HepG2 (cell line): ENCODE measurements around the gene MAPRE3. TPM values are rescaled to one million over a fixed set of nuclear protein-coding genes. Genes with fewer than 3 reads are reported as not detected.

Experiments
- AKNA ChIP-seq: sonication (generic); formaldehyde crosslinking; IDR thresholded peaks from 2 replicates; pipeline ENCODE4 v1.4.0; 2020; ENCODE audit warnings: missing genetic modification reagents, borderline replicate concordance
- ARNT2 ChIP-seq: sonication (generic); formaldehyde crosslinking; IDR thresholded peaks from 2 replicates; pipeline ENCODE4 v1.8.0; 2022; ENCODE audit warnings: mild to moderate bottlenecking, low read depth, missing genetic modification reagents, moderate library complexity
- BHLHE40 ChIP-seq: IDR thresholded peaks from 2 replicates; pipeline ENCODE4 v1.6.1; 2011; ENCODE audit warnings: low read length, improper control_type of control experiment
- CSRNP2 ChIP-seq: sonication (generic); formaldehyde crosslinking; conservative IDR thresholded peaks from 2 replicates; pipeline ENCODE4 v1.8.0; 2022; ENCODE audit warnings: low read depth, missing genetic modification reagents
- DPF2 ChIP-seq: sonication (generic); formaldehyde crosslinking; IDR thresholded peaks from 2 replicates; pipeline ENCODE4 v1.4.0; 2020; ENCODE audit warnings: mild to moderate bottlenecking, low read depth, missing genetic modification reagents, borderline replicate concordance
- ELF3 ChIP-seq: IDR thresholded peaks from 2 replicates; pipeline ENCODE4 v1.6.1; 2016; ENCODE audit warnings: missing genetic modification reagents, missing compliant biosample characterization
- GABPA ChIP-seq, 2 experiments: IDR thresholded peaks; 2 replicates each; pipeline ENCODE4 v1.6.1; 2011 to 2016; ENCODE audit warnings: low read depth in 2 of 2, low read length in 1 of 2, missing biosample characterization in 1 of 2, missing genetic modification characterization in 1 of 2
- HBP1 ChIP-seq: IDR thresholded peaks from 2 replicates; pipeline ENCODE4 v1.6.1; 2016; ENCODE audit warnings: low read depth, control low read depth
- NBN ChIP-seq: fragments of 450-650 bp; conservative IDR thresholded peaks from 2 replicates; pipeline ENCODE4 v1.6.1; 2017
- SMAD3 ChIP-seq: sonication (generic); formaldehyde crosslinking; IDR thresholded peaks from 2 replicates; pipeline ENCODE4 v1.4.0; 2020; ENCODE audit warnings: missing genetic modification reagents
- SP4 ChIP-seq: sonication (generic); formaldehyde crosslinking; IDR thresholded peaks from 2 replicates; pipeline ENCODE4 v1.8.1; 2023; ENCODE audit warnings: mild to moderate bottlenecking, missing genetic modification reagents
- STAT6 ChIP-seq: sonication (generic); formaldehyde crosslinking; IDR thresholded peaks from 2 replicates; pipeline ENCODE4 v1.4.0; 2020; ENCODE audit warnings: missing genetic modification reagents, mild to moderate bottlenecking, borderline replicate concordance
- TAF1 ChIP-seq: sonication (generic); formaldehyde crosslinking; IDR thresholded peaks from 2 replicates; pipeline ENCODE4 v1.4.0; 2020; ENCODE audit warnings: missing genetic modification reagents
- ZEB1 ChIP-seq: IDR thresholded peaks from 2 replicates; pipeline ENCODE4 v1.6.1; 2012; ENCODE audit warnings: mild to moderate bottlenecking, low read depth, inconsistent platforms; ENCODE audit not compliant: insufficient replicate concordance
- ZMYM2 ChIP-seq: sonication (generic); formaldehyde crosslinking; IDR thresholded peaks from 2 replicates; pipeline ENCODE4 v1.8.0; 2022; ENCODE audit warnings: mild to moderate bottlenecking, missing genetic modification reagents
- ZNF12 ChIP-seq: sonication (generic); formaldehyde crosslinking; IDR thresholded peaks from 2 replicates; pipeline ENCODE4 v1.5.0; 2020; ENCODE audit warnings: missing genetic modification reagents
- ZNF569 ChIP-seq: sonication (generic); formaldehyde crosslinking; IDR thresholded peaks from 2 replicates; pipeline ENCODE4 v1.5.0; 2020; ENCODE audit warnings: mild to moderate bottlenecking, missing genetic modification reagents, moderate library complexity, borderline replicate concordance
- ZNF619 ChIP-seq: sonication (generic); formaldehyde crosslinking; IDR thresholded peaks from 2 replicates; pipeline ENCODE4 v1.4.0; 2020; ENCODE audit warnings: mild to moderate bottlenecking, missing genetic modification reagents
- ZNF780A ChIP-seq: sonication (generic); formaldehyde crosslinking; IDR thresholded peaks from 2 replicates; pipeline ENCODE4 v1.8.0; 2022; ENCODE audit warnings: mild to moderate bottlenecking, missing genetic modification reagents, moderate library complexity
- ZSCAN20 ChIP-seq: sonication (generic); formaldehyde crosslinking; IDR thresholded peaks from 2 replicates; pipeline ENCODE4 v1.4.0; 2020; ENCODE audit warnings: missing genetic modification reagents, mild to moderate bottlenecking, borderline replicate concordance
- polyA plus RNA-seq, 8 experiments: library from polyadenylated mRNA; depleted of rRNA in 3 of 8; stranded (reverse) in 7 of 8; unstranded in 1 of 8; fragments of >200 nt; fragmentation: Illumina TruSeq in 4 of 8; extraction: Trizol in 4 of 8; gene quantifications; 2 replicates each; pipeline versions ENCODE4 v1.2.1 to v1.2.3, GENCODE V29; 2011 to 2016; ENCODE audit warnings: low read depth in 4 of 8, missing spikeins in 1 of 8, mixed read lengths in 1 of 8; ENCODE audit not compliant: insufficient read depth in 1 of 8
- total RNA-seq, 5 experiments: library from RNA; depleted of rRNA; stranded (reverse); fragments of >200 nt; fragmentation: Illumina TruSeq; extraction: Trizol; gene quantifications; 2 replicates each; pipeline ENCODE4 v1.2.3, GENCODE V29; 2016; ENCODE audit warnings: low read depth in 1 of 5

Gene MAPRE3
- total and polyA plus RNA-seq, 2 of the 13 experiments (the other 11 are each of a cell fraction or from before 2014, with no cell fraction given): 0.31 to 0.91 TPM

GRCh38 chr2:26970244-26970927, at the start of gene MAPRE3 (continued):
- no peak for TF ChIP-seq ZMYM2 (CRISPR knock-in tag)
- TF ChIP-seq GABPA (IDR thresholded peaks at IDR 0.05; ENCODE audit: low read depth, low read length): no peak
- no peak for TF ChIP-seq GABPA (CRISPR knock-in tag; IDR thresholded peaks at IDR 0.05; ENCODE audit: low read depth)
- TF ChIP-seq HBP1: no peak
- no peak for TF ChIP-seq ZNF780A (CRISPR knock-in tag)
- TF ChIP-seq ARNT2 (CRISPR knock-in tag): peak; percentile 71; the same call in 1 of the 2 replicates
- TF ChIP-seq TAF1 (CRISPR knock-in tag): no peak
- TF ChIP-seq ZEB1: no peak
- TF ChIP-seq DPF2 (CRISPR knock-in tag): no peak
- TF ChIP-seq ZSCAN20 (CRISPR knock-in tag): no peak
- TF ChIP-seq BHLHE40: no peak; the same call in 1 of the 2 replicates
- no peak for TF ChIP-seq AKNA (CRISPR knock-in tag)
- TF ChIP-seq SP4: peak; percentile 54; the same call in 1 of the 2 replicates
- no peak for TF ChIP-seq CSRNP2 (CRISPR knock-in tag)
- no peak for TF ChIP-seq NBN
- no peak for TF ChIP-seq ZNF569 (CRISPR knock-in tag)
- no peak for TF ChIP-seq ZNF619
- no peak for TF ChIP-seq ELF3 (CRISPR knock-in tag)
- TF ChIP-seq STAT6: no peak
- TF ChIP-seq SMAD3: no peak
- no peak for TF ChIP-seq ZNF12 (CRISPR knock-in tag)
